ENCODE measurements around the gene TFDP1.
"Not testable (repeated sequence)": the region's sequence is repeated elsewhere in the genome, so short reads cannot be mapped to it uniquely, and the experiment has no call there.

TFDP1 gene

GRCh38 chr13:113613789-113614379, 29.3 kb downstream of the TFDP1 start:
- in situ Hi-C loops (cut with HindIII; ENCODE audit: low sequenced_read_pairs), result no loop called here

- in situ Hi-C loops (cut with HindIII; ENCODE audit: low sequenced_read_pairs), result no loop called here
These were observed 31.8 kb downstream of the TFDP1 start for GRCh38 chr13:113616281-113616906.

DNA sequence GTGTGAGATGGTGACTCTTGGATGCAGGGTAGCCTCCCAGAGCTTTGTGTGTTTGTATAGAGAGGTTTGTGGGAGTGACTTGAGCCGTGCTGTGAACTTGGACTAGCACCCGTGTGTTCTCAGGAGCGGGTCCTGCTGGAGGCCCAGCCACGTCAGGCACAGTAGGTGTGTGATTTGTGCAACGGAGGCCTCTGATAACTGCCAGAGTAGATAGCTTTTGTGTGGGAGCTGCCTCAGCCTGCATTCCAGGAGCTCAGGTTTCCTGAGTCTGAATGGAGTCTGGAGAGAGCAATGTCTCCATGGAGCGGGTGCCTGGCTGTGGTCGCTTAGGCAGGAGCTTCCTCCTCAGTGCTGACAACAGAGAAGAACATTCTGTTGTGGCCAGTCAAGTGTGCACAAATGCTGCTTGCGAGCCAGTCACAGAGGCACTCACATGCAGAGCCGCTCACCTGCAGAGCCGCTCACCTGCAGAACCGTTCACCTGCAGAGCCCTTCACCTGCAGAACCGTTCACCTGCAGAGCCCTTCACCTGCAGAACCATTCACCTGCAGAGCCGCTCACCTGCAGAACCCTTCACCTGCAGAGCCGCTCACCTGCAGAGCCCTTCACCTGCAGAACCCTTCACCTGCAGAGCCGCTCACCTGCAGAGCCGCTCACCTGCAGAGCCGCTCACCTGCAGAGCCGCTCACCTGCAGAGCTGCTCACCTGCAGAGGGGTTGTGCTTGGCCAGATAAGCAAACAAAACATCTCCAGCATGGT, 32.6 kb downstream of the TFDP1 start:
- in situ Hi-C loops (cut with HindIII; ENCODE audit: low sequenced_read_pairs), result no loop called here

GRCh38 chr13:113617961-113618360, 33.4 kb downstream of the TFDP1 start:
- in situ Hi-C loops (cut with HindIII; ENCODE audit: low sequenced_read_pairs), result no loop called here

GRCh38 chr13:113618455-113618854, 33.9 kb downstream of the TFDP1 start:
- in situ Hi-C loops (cut with HindIII; ENCODE audit: low sequenced_read_pairs), result no loop called here

DNA sequence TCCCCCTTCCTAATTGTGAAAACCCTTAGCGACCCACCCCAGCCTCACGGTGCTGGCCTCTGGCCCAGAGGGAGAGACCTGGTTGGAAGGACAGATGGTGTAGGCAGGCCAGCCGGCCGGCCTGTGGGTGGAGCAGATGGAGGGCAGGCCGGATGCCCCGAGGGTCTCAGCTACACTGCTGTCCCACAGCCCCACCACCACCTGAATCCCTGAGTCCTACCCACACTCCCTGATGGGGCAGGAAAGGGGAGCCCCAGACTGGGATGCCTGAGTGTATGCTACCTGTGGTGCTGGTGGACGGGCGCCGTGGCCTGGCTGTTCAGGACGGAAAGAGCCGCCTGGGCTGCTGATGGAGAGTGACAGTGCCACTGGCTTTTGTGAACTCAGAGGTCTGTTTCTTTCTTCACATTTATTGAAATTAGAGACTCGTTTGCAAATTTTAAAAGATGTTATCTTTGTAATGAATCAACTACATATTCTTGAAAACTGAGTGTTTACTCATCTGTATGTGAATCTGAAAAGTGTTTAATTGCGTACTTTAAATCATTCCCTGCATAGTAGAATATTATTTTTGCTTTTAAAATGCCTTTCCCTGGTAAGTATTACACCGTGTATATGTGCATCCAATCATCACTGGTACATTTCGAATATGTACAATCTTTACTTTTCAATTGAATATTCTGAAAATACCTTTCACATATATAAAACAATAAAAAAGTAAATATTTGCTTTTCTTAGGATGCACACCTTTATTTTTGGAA, 35.7 kb downstream of the TFDP1 start:
- in situ Hi-C loops (cut with HindIII; ENCODE audit: low sequenced_read_pairs), result no loop called here

GRCh38 chr13:113621046-113621445, 36.5 kb downstream of the TFDP1 start:
- in situ Hi-C loops (cut with HindIII; ENCODE audit: low sequenced_read_pairs), result no loop called here

DNA sequence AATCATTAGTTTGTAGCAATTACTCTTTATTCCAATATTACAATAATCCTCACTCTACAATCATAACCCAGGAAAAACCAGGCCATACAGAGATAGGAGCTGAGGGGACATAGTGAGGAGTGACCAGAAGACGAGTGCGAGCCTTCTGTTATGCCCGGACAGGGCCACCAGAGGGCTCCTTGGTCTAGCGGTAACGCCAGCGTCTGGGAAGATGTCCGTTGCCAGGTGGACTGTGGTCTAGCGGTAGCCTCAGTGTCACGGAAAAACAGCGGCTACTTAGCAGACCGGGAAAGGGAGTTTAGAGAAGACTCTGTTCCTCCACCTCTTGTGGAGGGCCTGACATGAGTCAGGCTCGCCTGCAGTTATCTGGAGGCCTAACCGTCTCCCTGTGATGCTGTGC, 36.9 kb downstream of the TFDP1 start:
- in situ Hi-C loops (cut with HindIII; ENCODE audit: low sequenced_read_pairs), result not testable (repeated sequence)

DNA sequence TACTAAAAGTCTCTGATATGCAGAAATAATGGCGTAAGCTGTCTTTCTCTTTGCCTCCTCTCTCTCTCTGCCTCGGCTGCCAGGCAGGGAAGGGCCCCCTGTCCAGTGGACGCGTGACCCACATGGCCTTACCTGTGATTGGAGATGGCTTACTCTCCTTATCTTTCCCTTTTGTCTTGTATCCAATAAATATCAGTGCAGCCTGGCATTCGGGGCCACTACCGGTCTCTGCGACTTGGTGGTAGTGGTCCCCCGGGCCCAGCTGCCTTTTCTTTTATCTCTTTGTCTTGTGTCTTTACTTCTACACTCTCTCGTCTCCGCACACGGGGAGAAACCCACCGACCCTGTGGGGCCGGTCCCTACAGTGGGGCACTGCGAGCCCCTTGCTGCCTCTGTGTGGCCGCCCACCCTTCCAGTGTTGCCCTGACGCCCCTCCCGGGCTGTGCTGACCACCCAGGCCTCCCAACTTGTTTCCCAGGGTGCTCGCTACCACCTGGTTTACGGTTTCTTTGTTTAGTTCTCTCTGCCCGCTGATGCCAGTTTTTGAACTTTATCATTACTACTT, 37.5 kb downstream of the TFDP1 start:
- in situ Hi-C loops (cut with HindIII; ENCODE audit: low sequenced_read_pairs), result not testable (repeated sequence)

GRCh38 chr13:113622791-113623490, 38.4 kb downstream of the TFDP1 start:
- in situ Hi-C loops (cut with HindIII; ENCODE audit: low sequenced_read_pairs), result no loop called here

GRCh38 chr13:113623491-113624234, 39.1 kb downstream of the TFDP1 start:
- in situ Hi-C loops (cut with HindIII; ENCODE audit: low sequenced_read_pairs), result no loop called here

DNA sequence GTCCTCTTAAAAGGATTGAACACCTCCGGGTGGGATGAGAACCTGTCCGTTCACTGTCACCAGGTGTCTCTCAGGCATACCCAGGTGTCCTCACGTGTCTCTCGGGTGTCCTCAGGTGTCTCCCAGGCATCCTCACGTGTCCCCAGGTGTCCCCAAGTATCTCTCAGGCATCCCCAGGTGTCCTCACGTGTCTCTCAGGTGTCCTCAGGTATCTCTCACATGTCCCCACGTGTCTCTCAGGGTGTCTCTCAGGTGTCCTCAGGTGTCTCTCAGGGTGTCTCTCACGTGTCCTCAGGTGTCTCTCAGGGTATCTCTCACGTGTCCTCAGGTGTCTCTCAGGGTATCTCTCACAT, 39.7 kb downstream of the TFDP1 start:
- in situ Hi-C loops (cut with HindIII; ENCODE audit: low sequenced_read_pairs), result no loop called here

DNA sequence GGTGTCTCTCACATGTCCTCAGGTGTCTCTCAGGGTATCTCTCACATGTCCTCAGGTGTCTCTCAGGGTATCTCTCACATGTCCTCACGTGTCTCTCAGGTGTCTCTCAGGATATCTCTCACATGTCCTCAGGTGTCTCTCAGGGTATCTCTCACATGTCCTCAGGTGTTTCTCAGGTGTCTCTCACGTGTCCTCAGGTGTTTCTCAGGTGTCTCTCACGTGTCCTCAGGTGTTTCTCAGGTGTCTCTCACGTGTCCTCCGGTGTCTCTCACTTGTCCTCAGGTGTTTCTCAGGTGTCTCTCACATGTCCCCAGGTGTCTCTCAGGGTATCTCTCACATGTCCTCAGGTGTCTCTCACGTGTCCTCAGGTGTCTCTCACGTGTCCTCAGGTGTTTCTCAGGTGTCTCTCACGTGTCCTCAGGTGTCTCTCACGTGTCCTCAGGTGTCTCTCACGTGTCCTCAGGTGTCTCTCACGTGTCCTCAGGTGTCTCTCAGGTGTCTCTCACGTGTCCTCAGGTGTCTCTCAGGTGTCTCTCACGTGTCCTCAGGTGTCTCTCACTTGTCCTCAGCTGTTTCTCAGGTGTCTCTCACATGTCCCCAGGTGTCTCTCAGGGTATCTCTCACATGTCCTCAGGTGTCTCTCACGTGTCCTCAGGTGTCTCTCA, 40.2 kb downstream of the TFDP1 start:
- in situ Hi-C loops (cut with HindIII; ENCODE audit: low sequenced_read_pairs), result not testable (repeated sequence)

DNA sequence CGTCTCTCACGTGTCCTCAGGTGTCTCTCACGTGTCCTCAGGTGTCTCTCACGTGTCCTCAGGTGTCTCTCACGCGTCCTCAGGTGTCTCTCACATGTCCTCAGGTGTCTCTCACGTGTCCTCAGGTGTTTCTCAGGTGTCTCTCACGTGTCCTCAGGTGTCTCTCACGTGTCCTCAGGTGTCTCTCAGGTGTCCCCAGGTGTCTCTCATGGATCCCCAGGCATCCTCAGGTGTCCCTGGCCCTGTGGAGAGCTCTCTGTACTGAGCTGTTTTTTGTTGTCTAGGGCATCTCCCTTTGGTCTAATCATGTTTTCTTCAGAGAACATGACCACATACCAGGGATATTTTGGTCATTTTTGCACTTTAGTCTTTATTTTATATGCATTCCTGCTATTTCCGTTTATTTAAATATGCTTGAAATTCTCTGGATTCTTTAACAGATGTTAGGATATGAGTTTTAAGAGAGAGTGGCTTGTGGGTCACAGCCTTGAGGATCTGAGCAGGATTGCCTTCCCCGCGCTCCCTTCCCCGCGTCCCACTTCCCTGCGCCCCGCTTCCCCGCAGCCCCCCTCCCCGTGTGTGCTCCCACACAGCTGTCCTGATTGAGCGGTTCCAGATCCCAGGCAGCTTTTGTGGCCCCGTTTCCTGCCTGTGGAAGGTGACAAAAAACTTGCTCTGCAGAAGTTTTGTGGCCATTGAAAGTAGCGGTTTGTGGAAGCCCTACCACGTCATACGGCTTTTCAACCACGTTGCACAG, 41.6 kb downstream of the TFDP1 start:
- in situ Hi-C loops (cut with HindIII; ENCODE audit: low sequenced_read_pairs), result no loop called here

DNA sequence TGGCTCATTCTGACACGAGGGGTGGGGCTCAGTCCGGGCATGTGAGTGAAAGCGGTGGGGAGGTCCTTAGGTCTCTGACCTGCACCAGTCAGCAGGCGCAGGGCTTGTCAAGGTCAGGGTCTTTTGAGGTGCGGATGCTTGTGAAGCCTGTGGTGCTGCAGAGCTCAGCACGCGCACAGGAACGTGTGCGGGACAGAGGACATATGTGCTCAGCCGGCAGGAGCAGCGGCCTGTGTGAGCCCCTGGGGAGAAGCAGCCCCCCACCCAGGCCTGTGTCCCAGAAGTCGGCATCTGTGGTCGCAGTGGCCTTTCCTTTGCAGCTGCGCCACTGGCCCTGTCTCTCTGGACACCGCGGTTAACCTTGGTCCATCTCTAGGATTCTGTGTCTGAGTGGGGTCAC, 42.6 kb downstream of the TFDP1 start:
- in situ Hi-C loops (cut with HindIII; ENCODE audit: low sequenced_read_pairs), result no loop called here

GRCh38 chr13:113628291-113629270, 44.0 kb downstream of the TFDP1 start:
- in situ Hi-C loops (cut with HindIII; ENCODE audit: low sequenced_read_pairs), result no loop called here

DNA sequence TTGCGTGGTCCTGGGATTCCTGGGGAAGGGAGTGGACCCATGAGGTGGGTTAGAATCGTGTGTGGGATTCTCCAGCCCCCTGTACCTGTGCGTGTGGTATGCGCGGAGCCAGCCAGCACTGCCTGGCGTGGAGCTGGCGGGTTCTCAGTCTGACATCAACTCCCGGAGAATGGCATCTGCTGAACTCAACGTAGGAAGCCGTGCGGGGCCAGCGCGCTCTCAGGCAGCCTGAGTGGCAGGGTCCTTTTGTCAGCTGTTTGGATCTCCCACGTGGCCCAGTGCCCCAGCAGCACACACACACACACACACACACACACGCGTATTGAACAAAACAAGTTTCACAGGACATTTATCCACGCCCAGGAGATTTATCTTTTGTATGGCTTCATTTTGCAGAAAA, 45.3 kb downstream of the TFDP1 start:
- in situ Hi-C loops (cut with HindIII; ENCODE audit: low sequenced_read_pairs), result no loop called here

DNA sequence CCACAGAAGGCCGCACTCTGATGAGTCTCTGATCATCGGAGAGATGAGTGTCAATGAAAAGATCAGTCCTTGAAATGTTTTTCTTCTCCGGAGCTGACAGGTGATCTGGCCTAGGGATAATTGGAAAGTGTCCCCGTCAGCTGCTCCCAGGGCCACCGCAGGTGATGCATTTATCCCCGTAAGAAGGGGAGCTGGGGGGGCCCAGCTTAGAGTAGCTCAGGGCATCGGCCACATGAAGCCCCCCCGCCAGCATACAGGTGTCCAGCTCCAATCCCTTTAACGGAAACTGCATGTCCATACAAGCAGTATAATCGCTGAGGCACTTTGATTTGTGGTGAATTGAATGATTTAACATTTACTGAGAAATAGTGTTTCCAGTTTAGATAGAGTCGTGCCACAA, 45.7 kb downstream of the TFDP1 start:
- in situ Hi-C loops (cut with HindIII; ENCODE audit: low sequenced_read_pairs), result no loop called here

All from DLD1 (cell line).